HepG2 (cell line): ENCODE results near the gene PAX4. TPM values are rescaled to one million over a fixed set of nuclear protein-coding genes. Genes with fewer than 3 reads are reported as not detected.

Source experiments
- BHLHE40 ChIP-seq: IDR thresholded peaks from 2 replicates; pipeline ENCODE4 v1.6.1; 2011; ENCODE audit warnings: low read length, improper control_type of control experiment
- CREB1 ChIP-seq, 2 experiments: fragments of 450-650 bp in 1 of 2; IDR thresholded peaks; 2 replicates each; pipeline ENCODE4 v1.6.1; 2016 to 2017; ENCODE audit warnings: control low read depth in 1 of 2, mild to moderate bottlenecking in 1 of 2, missing compliant biosample characterization in 1 of 2, missing genetic modification characterization in 1 of 2
- DMAP1 ChIP-seq: IDR thresholded peaks from 2 replicates; pipeline ENCODE4 v1.6.1; 2016
- HMG20B ChIP-seq: conservative IDR thresholded peaks from 2 replicates; pipeline ENCODE4 v1.6.1; 2016; ENCODE audit warnings: missing genetic modification reagents, missing compliant biosample characterization
- HMGXB3 ChIP-seq: sonication (generic); formaldehyde crosslinking; IDR thresholded peaks from 2 replicates; pipeline ENCODE4 v1.4.0; 2020; ENCODE audit warnings: missing genetic modification reagents, borderline replicate concordance
- IKZF4 ChIP-seq: sonication (generic); formaldehyde crosslinking; IDR thresholded peaks from 2 replicates; pipeline ENCODE4 v1.5.1; 2020; ENCODE audit warnings: borderline replicate concordance, mild to moderate bottlenecking, low read depth, missing genetic modification reagents; ENCODE audit errors: not compliant biosample characterization
- IRF1 ChIP-seq: sonication (generic); formaldehyde crosslinking; IDR thresholded peaks from 2 replicates; pipeline ENCODE4 v1.4.0; 2020; ENCODE audit warnings: low read depth, mild to moderate bottlenecking, missing genetic modification reagents
- JDP2 ChIP-seq: sonication (generic); formaldehyde crosslinking; IDR thresholded peaks from 2 replicates; pipeline ENCODE4 v1.8.1; 2022; ENCODE audit warnings: missing genetic modification reagents, borderline replicate concordance
- KDM6A ChIP-seq: IDR thresholded peaks from 2 replicates; pipeline ENCODE4 v1.6.1; 2016; ENCODE audit warnings: low read depth
- NRL ChIP-seq: sonication (generic); formaldehyde crosslinking; IDR thresholded peaks from 2 replicates; pipeline ENCODE4 v1.5.0; 2020; ENCODE audit warnings: missing genetic modification reagents, mild to moderate bottlenecking, moderate library complexity, borderline replicate concordance
- PLSCR1 ChIP-seq: sonication (generic); formaldehyde crosslinking; IDR thresholded peaks from 2 replicates; pipeline ENCODE4 v1.5.0; 2020; ENCODE audit warnings: missing genetic modification reagents, mild to moderate bottlenecking, borderline replicate concordance
- RCOR2 ChIP-seq: IDR thresholded peaks from 2 replicates; pipeline ENCODE4 v1.6.1; 2016; ENCODE audit warnings: missing biosample characterization, missing genetic modification reagents
- ZNF569 ChIP-seq: sonication (generic); formaldehyde crosslinking; IDR thresholded peaks from 2 replicates; pipeline ENCODE4 v1.5.0; 2020; ENCODE audit warnings: mild to moderate bottlenecking, missing genetic modification reagents, moderate library complexity, borderline replicate concordance
- ZNF687 ChIP-seq: sonication (generic); formaldehyde crosslinking; IDR thresholded peaks from 2 replicates; pipeline ENCODE4 v1.5.1; 2020; ENCODE audit warnings: mild to moderate bottlenecking, missing genetic modification reagents, moderate library complexity
- ZNF704 ChIP-seq: sonication (generic); formaldehyde crosslinking; IDR thresholded peaks from 2 replicates; pipeline ENCODE4 v1.8.1; 2023; ENCODE audit warnings: mild to moderate bottlenecking, inconsistent platforms, moderate library complexity, missing genetic modification reagents, borderline replicate concordance
- polyA plus RNA-seq, 8 experiments: library from polyadenylated mRNA; depleted of rRNA in 3 of 8; stranded (reverse) in 7 of 8; unstranded in 1 of 8; fragments of >200 nt; fragmentation: Illumina TruSeq in 4 of 8; extraction: Trizol in 4 of 8; gene quantifications; 2 replicates each; pipeline versions ENCODE4 v1.2.1 to v1.2.3, GENCODE V29; 2011 to 2016; ENCODE audit warnings: low read depth in 4 of 8, missing spikeins in 1 of 8, mixed read lengths in 1 of 8; ENCODE audit not compliant: insufficient read depth in 1 of 8
- total RNA-seq, 5 experiments: library from RNA; depleted of rRNA; stranded (reverse); fragments of >200 nt; fragmentation: Illumina TruSeq; extraction: Trizol; gene quantifications; 2 replicates each; pipeline ENCODE4 v1.2.3, GENCODE V29; 2016; ENCODE audit warnings: low read depth in 1 of 5

Gene PAX4
- total and polyA plus RNA-seq, 2 of the 13 experiments (the other 11 are each of a cell fraction or from before 2014, with no cell fraction given): not detected

- TF ChIP-seq HMGXB3 (no peak), NRL (CRISPR knock-in tag) (no peak), ZNF569 (CRISPR knock-in tag) (no peak), JDP2 (CRISPR knock-in tag) (no peak), KDM6A (CRISPR knock-in tag) (no peak), DMAP1 (CRISPR knock-in tag) (peak; percentile 96), BHLHE40 (peak; percentile 73), IRF1 (CRISPR knock-in tag) (no peak), RCOR2 (CRISPR knock-in tag) (no peak), HMG20B (CRISPR knock-in tag) (no peak), IKZF4 (no peak), ZNF704 (no peak), CREB1 (IDR thresholded peaks at IDR 0.05) (peak; percentile 86), CREB1 (CRISPR knock-in tag; IDR thresholded peaks at IDR 0.05) (peak; percentile 92), ZNF687 (peak; percentile 96), PLSCR1 (CRISPR knock-in tag) (no peak)
Measured at GRCh38 chr7:127651556-127652332, 33.8 kb upstream of the PAX4 start, which contains the start of gene SND1 (continued).
